AG04450 (cell line): Measurements from ENCODE around the gene CBFA2T2. TPM values are rescaled to one million over a fixed set of nuclear protein-coding genes. Genes with fewer than 3 reads are reported as not detected.

ENCODE experiments used
- CTCF ChIA-PET: fragments of 300-600, 350-600 bp; formaldehyde crosslinking; extraction: SDS; loops from one replicate; lab custom pipeline; 2022; ENCODE audit warnings: antibody characterized with exemption, inconsistent platforms; lab: Charles Lee
- POLR2A ChIA-PET: fragments of 350-600 bp; formaldehyde crosslinking; extraction: SDS; loops from one replicate; lab custom pipeline; 2021; ENCODE audit warnings: antibody characterized with exemption, inconsistent platforms; lab: Yijun Ruan, JAX
- DNase-seq: peaks from one replicate; pipeline ENCODE4 v3.0.0-alpha.2; 2011; ENCODE audit warnings: low read depth, low spot score
- H3K27ac ChIP-seq: one replicate; pipeline ENCODE4 v1.5.1; 2012; ENCODE audit warnings: low read depth, low read length, control low read depth
- H3K27me3 ChIP-seq: one replicate; pipeline ENCODE4 v1.6.0; 2012; ENCODE audit warnings: low read length; ENCODE audit not compliant: control insufficient read depth, insufficient read depth
- H3K4me3 ChIP-seq: 2 replicates; pipeline ENCODE4 v1.5.1; 2011; ENCODE audit warnings: mild to moderate bottlenecking, low read depth, low read length, control low read depth
- H3K9me3 ChIP-seq: 2 replicates; pipeline ENCODE4 v1.5.1; 2012; ENCODE audit warnings: low read length; ENCODE audit not compliant: control insufficient read depth, insufficient read depth
- polyA plus RNA-seq: library from polyadenylated mRNA; depleted of rRNA; stranded (reverse); fragments of >200 nt; gene quantifications from 2 replicates; pipeline ENCODE4 v1.2.3, GENCODE V29; 2011
- TF ChIP-seq, protein P1 (sequence below): IDR thresholded peaks from 2 replicates; pipeline ENCODE4 v1.5.1; 2011; ENCODE audit warnings: low read depth, low read length, control low read depth, inconsistent platforms

Gene CBFA2T2
- polyA plus RNA-seq, 1 experiment = 11.3 TPM

DNA sequence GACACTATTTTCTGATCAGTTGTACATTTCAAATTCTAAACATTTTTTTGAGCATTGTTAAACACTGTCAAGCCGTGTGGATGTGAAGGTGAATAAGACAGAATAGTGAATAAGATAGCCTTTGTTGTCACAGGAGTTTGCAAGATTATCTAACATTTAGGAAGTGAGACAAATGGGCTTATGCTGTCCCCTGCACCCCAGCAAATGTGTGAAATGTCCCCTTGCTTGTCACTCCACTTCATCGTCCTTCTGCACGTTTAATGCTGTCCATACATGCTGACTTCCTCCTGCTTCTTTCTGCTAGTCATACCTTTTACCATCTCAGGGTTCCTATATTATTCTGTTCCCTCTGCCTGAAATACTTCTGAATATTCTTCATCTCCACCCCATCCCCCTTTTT, 62.6 kb downstream of the CBFA2T2 start:
- Histone ChIP-seq H3K9me3 (no peaks in the 10 kb centered on the region), H3K27me3 (no peaks in the 10 kb centered on the region), H3K4me3 (no peak overlapping the region), H3K27ac (no peak overlapping the region)
- ChIA-PET POLR2A (no interaction called here), CTCF (interaction anchor here (1.0 kb wide), 1 partner anchor 95 kb away, joined by 3 read pairs; no protein-coding TSS in a partner anchor)
- TF ChIP-seq, protein P1, sequence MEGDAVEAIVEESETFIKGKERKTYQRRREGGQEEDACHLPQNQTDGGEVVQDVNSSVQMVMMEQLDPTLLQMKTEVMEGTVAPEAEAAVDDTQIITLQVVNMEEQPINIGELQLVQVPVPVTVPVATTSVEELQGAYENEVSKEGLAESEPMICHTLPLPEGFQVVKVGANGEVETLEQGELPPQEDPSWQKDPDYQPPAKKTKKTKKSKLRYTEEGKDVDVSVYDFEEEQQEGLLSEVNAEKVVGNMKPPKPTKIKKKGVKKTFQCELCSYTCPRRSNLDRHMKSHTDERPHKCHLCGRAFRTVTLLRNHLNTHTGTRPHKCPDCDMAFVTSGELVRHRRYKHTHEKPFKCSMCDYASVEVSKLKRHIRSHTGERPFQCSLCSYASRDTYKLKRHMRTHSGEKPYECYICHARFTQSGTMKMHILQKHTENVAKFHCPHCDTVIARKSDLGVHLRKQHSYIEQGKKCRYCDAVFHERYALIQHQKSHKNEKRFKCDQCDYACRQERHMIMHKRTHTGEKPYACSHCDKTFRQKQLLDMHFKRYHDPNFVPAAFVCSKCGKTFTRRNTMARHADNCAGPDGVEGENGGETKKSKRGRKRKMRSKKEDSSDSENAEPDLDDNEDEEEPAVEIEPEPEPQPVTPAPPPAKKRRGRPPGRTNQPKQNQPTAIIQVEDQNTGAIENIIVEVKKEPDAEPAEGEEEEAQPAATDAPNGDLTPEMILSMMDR = no peak
- no peak for DNase-seq

DNA sequence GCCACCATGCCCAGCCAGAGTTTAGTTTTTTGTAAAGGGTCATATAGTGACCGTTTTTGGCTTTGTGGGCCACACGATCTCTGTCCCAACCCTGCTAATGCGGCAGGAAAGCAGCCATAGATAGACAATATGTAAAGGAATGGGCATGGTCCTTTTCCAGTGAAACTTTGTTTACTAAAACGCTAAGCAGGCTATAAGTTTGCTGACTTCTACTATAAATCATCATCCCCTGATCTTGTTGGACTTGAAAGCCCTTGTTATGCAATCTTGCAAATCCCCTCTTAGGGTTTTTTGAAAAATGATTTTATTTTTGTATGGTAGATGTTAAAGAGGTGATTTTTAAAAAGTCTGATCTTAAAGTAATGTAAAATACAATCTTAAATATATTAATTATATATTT, 63.6 kb downstream of the CBFA2T2 start:
- TF ChIP-seq, protein P1 = no peak
- H3K27me3 ChIP-seq = no peaks in the 10 kb centered on the region
- POLR2A ChIA-PET = no interaction called here
- no peak overlapping the region for H3K27ac ChIP-seq
- CTCF ChIA-PET = no interaction called here
- DNase-seq = no peak
- H3K4me3 ChIP-seq = no peak overlapping the region
- H3K9me3 ChIP-seq = no peaks in the 10 kb centered on the region; the same call in 1 of the 2 replicates

DNA sequence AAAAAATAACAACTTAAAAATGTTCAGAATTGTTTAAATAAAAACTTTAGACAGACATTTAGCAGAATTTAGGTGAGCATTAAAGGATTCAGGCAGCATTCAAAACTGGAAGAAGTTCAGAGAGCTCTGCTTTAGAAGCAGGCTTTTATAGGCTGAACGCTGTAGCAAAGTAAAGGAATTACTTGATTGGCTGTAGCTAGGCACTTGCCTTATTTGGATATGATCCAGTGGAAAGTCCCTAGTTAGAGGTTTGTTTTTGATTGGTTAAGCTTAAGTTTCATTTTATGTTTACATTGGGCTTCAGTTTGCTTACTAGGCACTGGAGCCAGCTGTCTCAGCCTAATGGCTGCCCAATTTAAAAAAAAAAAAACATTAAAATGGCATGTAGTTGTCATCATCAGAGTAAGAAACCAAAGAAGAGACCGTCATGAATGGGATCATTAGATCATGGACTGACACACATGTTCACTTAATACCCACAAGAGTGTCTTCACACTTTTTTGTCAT, 65.1 kb downstream of the CBFA2T2 start:
- POLR2A ChIA-PET = interaction anchor here (0.7 to 0.9 kb wide), 4 partner anchors 8 to 65 kb away, joined by 3 to 5 read pairs (median 4); partner anchors contain the start of gene CBFA2T2
- Histone ChIP-seq H3K9me3 (no peaks in the 10 kb centered on the region; the same call in 1 of the 2 replicates), H3K4me3 (peak overlapping the region; percentile 21; the same call in 1 of the 2 replicates), H3K27me3 (no peaks in the 10 kb centered on the region), H3K27ac (no peak overlapping the region)
- CTCF ChIA-PET = interaction anchor here (0.6 kb wide), 1 partner anchor 58 kb away, joined by 3 read pairs; no protein-coding TSS in a partner anchor
- TF ChIP-seq, protein P1 = no peak
- DNase-seq = peak; percentile 92

DNA sequence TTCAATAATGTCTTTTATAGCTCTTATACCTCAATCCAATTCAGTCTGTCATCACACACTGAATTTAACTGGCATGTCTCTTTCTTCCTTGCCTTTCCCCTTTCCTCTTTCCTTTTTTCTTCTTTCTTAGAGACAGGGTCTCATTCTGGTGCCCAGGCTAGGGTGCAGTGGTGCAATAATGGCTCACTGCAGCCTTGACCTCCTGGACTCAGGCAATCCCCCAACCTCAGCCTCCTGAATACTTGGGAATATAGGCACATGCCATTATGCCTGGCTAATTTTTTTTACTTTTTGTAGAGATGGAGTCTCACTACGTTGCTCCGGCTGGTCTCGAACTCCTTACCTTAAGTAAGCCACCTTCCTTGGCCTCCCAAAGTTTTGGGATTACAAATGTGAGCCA, 65.9 kb downstream of the CBFA2T2 start:
- TF ChIP-seq, protein P1 = no peak
- CTCF ChIA-PET = no interaction called here
- POLR2A ChIA-PET = interaction anchor here (0.6 kb wide), 1 partner anchor 21 kb away, joined by 3 read pairs; no protein-coding TSS in a partner anchor
- Histone ChIP-seq H3K27ac (no peak overlapping the region), H3K27me3 (no peaks in the 10 kb centered on the region), H3K9me3 (no peaks in the 10 kb centered on the region; the same call in 1 of the 2 replicates), H3K4me3 (no peak overlapping the region)
- no peak for DNase-seq

DNA sequence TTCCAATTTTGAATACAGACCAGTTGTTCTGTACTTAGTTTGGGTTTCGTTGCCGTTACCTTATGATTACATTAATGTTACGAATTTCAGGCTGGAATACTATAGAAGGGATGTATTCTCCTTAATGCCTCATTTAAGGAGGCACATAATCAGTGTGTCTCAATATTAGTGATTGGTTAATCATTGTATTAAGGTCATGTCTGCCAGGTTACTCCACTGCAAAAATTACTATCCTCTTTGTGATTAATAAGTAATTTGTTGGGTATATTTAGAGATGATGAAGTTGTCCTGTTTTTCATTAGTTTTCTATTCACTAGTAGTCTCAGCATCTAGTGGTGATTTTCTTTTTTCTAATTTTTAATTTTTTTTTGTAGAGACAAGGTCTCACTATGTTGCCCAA, 66.3 kb downstream of the CBFA2T2 start:
- no peaks in the 10 kb centered on the region for H3K27me3 ChIP-seq
- TF ChIP-seq, protein P1 = no peak
- ChIA-PET POLR2A (interaction anchor here (0.6 kb wide), 1 partner anchor 22 kb away, joined by 3 read pairs; no protein-coding TSS in a partner anchor), CTCF (no interaction called here)
- H3K4me3 ChIP-seq = no peak overlapping the region
- no peak overlapping the region for H3K27ac ChIP-seq
- H3K9me3 ChIP-seq = no peaks in the 10 kb centered on the region; the same call in 1 of the 2 replicates
- DNase-seq = no peak
